ENCODE results near the gene PCP2.
A peak's percentile ranks its signal among the peaks of the same experiment; 100 is the strongest.

- TF ChIP-seq MAX (IDR thresholded peaks at IDR 0.05): peak; percentile 34; the same call in 1 of the 2 replicates
- TF ChIP-seq EP300 (IDR thresholded peaks at IDR 0.05; ENCODE audit: borderline replicate concordance): no peak
- no peak for TF ChIP-seq USF1 (IDR thresholded peaks at IDR 0.05)
- TF ChIP-seq TAF1 (IDR thresholded peaks at IDR 0.05; ENCODE audit: low read depth): no peak
- TF ChIP-seq TEAD4 (IDR thresholded peaks at IDR 0.05): no peak
Observed at GRCh38 chr19:7652061-7652641, 18.6 kb upstream of the PCP2 start.

Data from Ishikawa (cell line).